Sigmoid colon (tissue), 7 donors: ENCODE results near the gene ARHGDIA. TPM values are rescaled to one million over a fixed set of nuclear protein-coding genes. Genes with fewer than 3 reads are reported as not detected.

Experiments
- DNase-seq: peaks from one replicate; pipeline ENCODE4 v3.0.0-alpha.2; 2019
- H3K27ac ChIP-seq, 4 donors: fragments of 200-600 bp; sonication (generic); one replicate each; pipeline ENCODE4 v1.5.1; 2016 to 2019; ENCODE audit warnings: mild to moderate bottlenecking in 1 of 4
- H3K27me3 ChIP-seq, 3 donors: fragments of 200-600 bp; sonication (generic); one replicate each; pipeline ENCODE4 v1.5.1; 2019; ENCODE audit warnings: mild to moderate bottlenecking in 1 of 3
- H3K36me3 ChIP-seq, 4 donors: fragments of 200-600 bp; sonication (generic); one replicate each; pipeline ENCODE4 v1.5.1; 2016 to 2019
- H3K4me1 ChIP-seq, 4 donors: fragments of 200-600 bp; sonication (generic); one replicate each; pipeline ENCODE4 v1.5.1; 2017 to 2019
- H3K4me3 ChIP-seq, 4 donors: fragments of 200-600 bp; sonication (generic); one replicate each; pipeline ENCODE4 v1.5.1; 2017 to 2019; ENCODE audit warnings: mild to moderate bottlenecking in 2 of 4, moderate library complexity in 1 of 4
- H3K9me3 ChIP-seq, 4 donors: fragments of 200-600 bp in 3 of 4; sonication (generic) in 3 of 4; one replicate each; pipeline versions ENCODE4 v1.5.1 to v1.6.1; 2013 to 2019
- CTCF ChIP-seq, 4 experiments: fragments of 450-650 bp in 3 of 4; fragments of 200-600 bp in 1 of 4; IDR thresholded peaks; one replicate each; pipeline ENCODE4 v1.5.1; 2016 to 2019; ENCODE audit warnings: antibody characterized with exemption in 4 of 4, mild to moderate bottlenecking in 3 of 4, moderate library complexity in 2 of 4
- EP300 ChIP-seq, 4 donors: sonication (generic); formaldehyde crosslinking; IDR thresholded peaks; one replicate each; pipeline ENCODE4 v1.6.1; 2017; ENCODE audit warnings: antibody characterized with exemption in 4 of 4
- POLR2A ChIP-seq, 2 donors: fragments of 450-650 bp; IDR thresholded peaks; one replicate each; pipeline ENCODE4 v1.6.1; 2016; ENCODE audit warnings: antibody characterized with exemption in 2 of 2, mild to moderate bottlenecking in 2 of 2, moderate library complexity in 2 of 2
- POLR2AphosphoS5 ChIP-seq, 4 donors: sonication (generic); formaldehyde crosslinking; IDR thresholded peaks; one replicate each; pipeline ENCODE4 v1.6.1; 2017; ENCODE audit warnings: antibody characterized with exemption in 4 of 4
- WGBS, 2 donors: extraction: QIAGEN DNeasy Blood & Tissue Kit; methylation state at CpG; one replicate each; pipeline ENCODE4 v1.1.7; 2013; 5-methylcytosine and 5-hydroxymethylcytosine counted together
- intact Hi-C: fragments of 100-400 bp; cut with DNase I; formaldehyde crosslinking; loops from one replicate; pipeline ENCODE4 v1.15.1; 2023
- polyA plus RNA-seq, 3 donors: library from polyadenylated mRNA; stranded (reverse); fragments of 200-250 nt; gene quantifications; one replicate each; pipeline ENCODE4 v1.2.3, GENCODE V29; 2013
- total RNA-seq, 4 donors: library from RNA; depleted of rRNA; stranded (reverse); fragments of >200 nt; gene quantifications; one replicate each; pipeline ENCODE4 v1.1.0, GENCODE V29; 2016
- donor health status: healthy with polysubstance abuse.
- donor health status: Bipolar disorder and iron deficiency.
- donor health status: healthy.

The ARHGDIA gene
- total and polyA plus RNA-seq, 7 donors = 67.0 to 452 (median 99.5) TPM

DNA sequence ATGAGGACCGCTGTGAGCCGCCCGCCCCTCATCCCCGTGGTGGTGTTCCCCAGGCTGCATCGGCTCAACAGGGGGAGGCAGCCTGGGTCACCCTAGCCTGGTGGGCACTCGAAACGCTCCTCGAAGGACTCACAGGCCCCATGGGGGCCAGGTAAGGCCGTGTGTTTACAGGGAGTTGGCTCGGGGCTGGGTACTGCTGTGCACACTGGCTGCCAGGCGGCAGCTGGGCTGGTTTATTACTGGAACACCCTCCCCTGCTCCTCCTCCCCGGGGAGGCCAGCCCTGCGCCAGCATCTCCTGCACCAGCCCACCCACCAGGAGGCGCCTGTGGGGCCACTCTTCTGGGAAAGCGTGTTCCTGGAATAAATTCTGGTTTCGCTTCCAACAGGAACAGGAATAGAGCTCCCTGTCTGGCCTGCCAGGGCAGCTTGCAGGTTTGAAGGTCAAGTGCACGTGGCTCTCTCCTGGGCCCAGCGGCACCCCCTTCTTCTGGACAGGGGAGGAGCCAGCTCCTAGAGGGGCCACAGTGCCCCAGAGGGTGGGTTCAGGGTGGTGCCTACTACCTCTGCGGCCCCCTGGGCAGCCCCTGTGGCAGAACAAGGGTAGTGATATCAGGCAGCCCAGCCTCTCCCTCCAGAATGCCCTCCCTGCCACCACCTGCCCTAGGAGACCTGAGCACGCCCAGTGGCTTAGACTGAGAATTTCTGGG, 49.4 kb downstream of the ARHGDIA start:
- peak; percentile 93 for DNase-seq
- peak overlapping the region; percentile 83 to 88 (median 86) for H3K27ac ChIP-seq
- peaks cover 0 to 19% (median 9%) of the 10 kb centered on the region in 3 donors for H3K27me3 ChIP-seq
- H3K36me3 ChIP-seq = peaks cover 0 to 23% (median 15%) of the 10 kb centered on the region in 4 donors
- no peaks in the 10 kb centered on the region for H3K9me3 ChIP-seq
- H3K4me1 ChIP-seq = peaks cover 0 to 18% (median 18%) of the 10 kb centered on the region in 4 donors
- 15 to 55% methylated on average over 20 of the region's 20 CpGs for WGBS, 2 donors
- TF ChIP-seq EP300 (IDR thresholded peaks at IDR 0.05) (peak in 2 of 4 donors; percentile 16 to 45), POLR2A (IDR thresholded peaks at IDR 0.05) (no peak), POLR2AphosphoS5 (IDR thresholded peaks at IDR 0.05) (peak in 3 of 4 donors; percentile 46 to 75 (median 55)), CTCF (IDR thresholded peaks at IDR 0.05) (peak; percentile 17 to 63 (median 50))
- no peak overlapping the region for H3K4me3 ChIP-seq
- intact Hi-C loops = loop anchor here (5.0 kb wide), 1 partner anchor 41 kb away; the partner anchor contains the start of gene P4HB

- intact Hi-C loops = loop anchor here (5.0 kb wide), 1 partner anchor 41 kb away; the partner anchor contains the start of gene P4HB
- no peak for DNase-seq
- 82 to 89% methylated on average over 8 of the region's 8 CpGs for WGBS, 2 donors
- Histone ChIP-seq H3K4me3 (no peak overlapping the region), H3K27me3 (peaks cover 0 to 25% (median 9%) of the 10 kb centered on the region in 3 donors), H3K9me3 (no peaks in the 10 kb centered on the region), H3K4me1 (peaks cover 0 to 18% (median 18%) of the 10 kb centered on the region in 4 donors), H3K27ac (peak overlapping the region; percentile 83 to 88 (median 86)), H3K36me3 (peaks cover 0 to 23% (median 15%) of the 10 kb centered on the region in 4 donors)
- TF ChIP-seq POLR2A (IDR thresholded peaks at IDR 0.05) = no peak
- TF ChIP-seq CTCF (IDR thresholded peaks at IDR 0.05) = no peak
- TF ChIP-seq POLR2AphosphoS5 (IDR thresholded peaks at IDR 0.05) = no peak
- TF ChIP-seq EP300 (IDR thresholded peaks at IDR 0.05) = no peak
Measured at GRCh38 chr17:81821147-81821546, 50.0 kb downstream of the ARHGDIA start.

GRCh38 chr17:81819708-81820107, 51.4 kb downstream of the ARHGDIA start:
- peaks cover 0 to 22% (median 14%) of the 10 kb centered on the region in 4 donors for H3K36me3 ChIP-seq
- DNase-seq = no peak
- peaks cover 0 to 18% (median 18%) of the 10 kb centered on the region in 4 donors for H3K4me1 ChIP-seq
- H3K9me3 ChIP-seq = no peaks in the 10 kb centered on the region
- 45 to 64% methylated on average over 13 of the region's 13 CpGs for WGBS, 2 donors
- no peak for TF ChIP-seq POLR2AphosphoS5 (IDR thresholded peaks at IDR 0.05)
- TF ChIP-seq CTCF (IDR thresholded peaks at IDR 0.05) = no peak
- TF ChIP-seq EP300 (IDR thresholded peaks at IDR 0.05) = no peak
- no peak for TF ChIP-seq POLR2A (IDR thresholded peaks at IDR 0.05)
- H3K27me3 ChIP-seq = peaks cover 0 to 35% (median 9%) of the 10 kb centered on the region in 3 donors
- H3K4me3 ChIP-seq = no peak overlapping the region
- intact Hi-C loops = loop anchor here (5.0 kb wide), 1 partner anchor 43 kb away; the partner anchor contains the start of gene P4HB
- H3K27ac ChIP-seq = no peak overlapping the region

DNA sequence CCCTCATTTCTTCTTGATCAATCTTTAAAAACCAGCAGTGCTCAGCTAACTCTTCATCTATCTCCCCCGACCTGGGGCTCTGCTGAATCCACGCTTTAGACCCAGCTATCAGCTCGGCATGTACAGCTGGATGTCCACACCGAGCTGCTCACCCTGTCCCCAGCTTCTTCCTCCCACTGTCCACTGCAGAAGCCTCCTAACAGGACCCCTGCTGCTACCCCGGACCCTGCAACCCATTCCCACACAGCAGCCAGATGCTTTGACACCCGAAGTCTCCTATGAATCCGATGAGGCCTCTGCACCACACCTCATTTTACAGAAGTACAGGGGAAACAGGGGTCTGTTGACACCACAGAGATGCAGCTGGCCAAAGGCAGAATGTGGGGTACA, 53.4 kb downstream of the ARHGDIA start:
- H3K36me3 ChIP-seq = peaks cover 0 to 3% (median 1%) of the 10 kb centered on the region in 4 donors
- no peaks in the 10 kb centered on the region for H3K9me3 ChIP-seq
- H3K4me1 ChIP-seq = peaks cover 0 to 18% (median 16%) of the 10 kb centered on the region in 4 donors
- TF ChIP-seq POLR2AphosphoS5 (IDR thresholded peaks at IDR 0.05) (no peak), POLR2A (IDR thresholded peaks at IDR 0.05) (no peak), CTCF (IDR thresholded peaks at IDR 0.05) (no peak), EP300 (IDR thresholded peaks at IDR 0.05) (no peak)
- no peak overlapping the region for H3K4me3 ChIP-seq
- intact Hi-C loops = no loop called here
- 67 to 76% methylated on average over 7 of the region's 7 CpGs for WGBS, 2 donors
- H3K27ac ChIP-seq = no peak overlapping the region
- H3K27me3 ChIP-seq = peaks cover 0 to 41% (median 9%) of the 10 kb centered on the region in 3 donors
- no peak for DNase-seq

Other genes with a start within 250 kb of the ARHGDIA start
Only the 30 nearest of the 31 such genes appear.
- gene TSPAN10, start 234.1 kb downstream of the ARHGDIA start, total RNA-seq = 1 to 10 TPM in 1 of 4 donors, under 1 TPM in 3; 0.36 to 1.7 (median 0.67) TPM
- gene TSPAN10, start 234.1 kb downstream of the ARHGDIA start, polyA plus RNA-seq = under 1 TPM; 0.46 to 0.76 (median 0.60) TPM
- 1 to 10 TPM in 1 of 4 donors, not detected in 3; 3.7 TPM for gene PDE6G, start 214.8 kb downstream of the ARHGDIA start, total RNA-seq
- 1 to 10 TPM in 2 of 3 donors, not detected in 1; 2.3 to 4.4 TPM for gene PDE6G, start 214.8 kb downstream of the ARHGDIA start, polyA plus RNA-seq
- 10 to 100 TPM; 14.4 to 36.2 (median 26.8) TPM for gene OXLD1, start 204.7 kb downstream of the ARHGDIA start, total RNA-seq
- 10 to 100 TPM; 40.8 to 57.5 (median 54.1) TPM for gene OXLD1, start 204.7 kb downstream of the ARHGDIA start, polyA plus RNA-seq
- 10 to 100 TPM in 1 of 4 donors, 1 to 10 TPM in 3; 5.5 to 10.7 (median 9.0) TPM for gene CCDC137, start 204.6 kb downstream of the ARHGDIA start, total RNA-seq
- gene CCDC137, start 204.6 kb downstream of the ARHGDIA start, polyA plus RNA-seq = 10 to 100 TPM in 2 of 3 donors, 1 to 10 TPM in 1; 9.0 to 31.1 (median 13.4) TPM
- gene ARL16, start 187.5 kb downstream of the ARHGDIA start, total RNA-seq = 10 to 100 TPM; 27.7 to 51.7 (median 47.7) TPM
- gene ARL16, start 187.5 kb downstream of the ARHGDIA start, polyA plus RNA-seq = 10 to 100 TPM; 24.5 to 42.3 (median 36.6) TPM
- gene HGS, start 187.3 kb downstream of the ARHGDIA start, total RNA-seq = 100 to 1,000 TPM in 1 of 4 donors, 10 to 100 TPM in 3; 36.7 to 143 (median 42.5) TPM
- 100 to 1,000 TPM in 1 of 3 donors, 10 to 100 TPM in 2; 52.9 to 111 (median 87.7) TPM for gene HGS, start 187.3 kb downstream of the ARHGDIA start, polyA plus RNA-seq
- 10 to 100 TPM; 31.0 to 56.4 (median 39.5) TPM for gene MRPL12, start 168.0 kb downstream of the ARHGDIA start, total RNA-seq
- 100 to 1,000 TPM; 204 to 258 (median 237) TPM for gene MRPL12, start 168.0 kb downstream of the ARHGDIA start, polyA plus RNA-seq
- gene SLC25A10, start 159.1 kb downstream of the ARHGDIA start, total RNA-seq = 1 to 10 TPM in 3 of 4 donors, under 1 TPM in 1; 0.99 to 7.1 (median 3.7) TPM
- 10 to 100 TPM; 59.5 to 63.2 (median 60.6) TPM for gene SLC25A10, start 159.1 kb downstream of the ARHGDIA start, polyA plus RNA-seq
- gene GCGR, start 67.2 kb downstream of the ARHGDIA start, total RNA-seq = 1 to 10 TPM in 2 of 4 donors, under 1 TPM in 2; 0.27 to 1.4 (median 0.72) TPM
- under 1 TPM in 1 of 3 donors, not detected in 2; 0.96 TPM for gene GCGR, start 67.2 kb downstream of the ARHGDIA start, polyA plus RNA-seq
- gene MCRIP1, start 38.0 kb downstream of the ARHGDIA start, total RNA-seq = 100 to 1,000 TPM; 116 to 129 (median 122) TPM
- 10 to 100 TPM; 37.0 to 82.9 (median 78.0) TPM for gene MCRIP1, start 38.0 kb downstream of the ARHGDIA start, polyA plus RNA-seq
- gene PPP1R27, start 36.3 kb downstream of the ARHGDIA start, total RNA-seq = not detected
- gene PPP1R27, start 36.3 kb downstream of the ARHGDIA start, polyA plus RNA-seq = under 1 TPM in 1 of 3 donors, not detected in 2; 0.50 TPM
- 100 to 1,000 TPM; 201 to 338 (median 268) TPM for gene P4HB, start 10.8 kb downstream of the ARHGDIA start, total RNA-seq
- 100 to 1,000 TPM; 153 to 750 (median 227) TPM for gene P4HB, start 10.8 kb downstream of the ARHGDIA start, polyA plus RNA-seq
- gene ALYREF, start 20.2 kb upstream of the ARHGDIA start, total RNA-seq = 10 to 100 TPM; 39.2 to 44.0 (median 42.6) TPM
- 10 to 100 TPM; 30.6 to 91.4 (median 35.4) TPM for gene ALYREF, start 20.2 kb upstream of the ARHGDIA start, polyA plus RNA-seq
- gene ANAPC11, start 20.4 kb upstream of the ARHGDIA start, total RNA-seq = 100 to 1,000 TPM in 3 of 4 donors, 10 to 100 TPM in 1; 93.3 to 185 (median 158) TPM
- 100 to 1,000 TPM; 198 to 203 (median 202) TPM for gene ANAPC11, start 20.4 kb upstream of the ARHGDIA start, polyA plus RNA-seq
- gene NPB, start 30.9 kb upstream of the ARHGDIA start, total RNA-seq = 1 to 10 TPM in 1 of 4 donors, under 1 TPM in 2, not detected in 1; 0.27 to 1.8 (median 0.71) TPM
- under 1 TPM in 1 of 3 donors, not detected in 2; 0.87 TPM for gene NPB, start 30.9 kb upstream of the ARHGDIA start, polyA plus RNA-seq
- 10 to 100 TPM; 11.4 to 24.6 (median 19.3) TPM for gene PCYT2, start 40.1 kb upstream of the ARHGDIA start, total RNA-seq
- 10 to 100 TPM; 21.6 to 86.4 (median 40.7) TPM for gene PCYT2, start 40.1 kb upstream of the ARHGDIA start, polyA plus RNA-seq
- 10 to 100 TPM; 11.4 to 31.6 (median 14.1) TPM for gene SIRT7, start 46.8 kb upstream of the ARHGDIA start, total RNA-seq
- gene SIRT7, start 46.8 kb upstream of the ARHGDIA start, polyA plus RNA-seq = 10 to 100 TPM; 28.8 to 62.2 (median 39.1) TPM
- 10 to 100 TPM; 16.4 to 21.9 (median 17.0) TPM for gene MAFG, start 56.4 kb upstream of the ARHGDIA start, total RNA-seq
- 10 to 100 TPM in 1 of 3 donors, 1 to 10 TPM in 2; 8.8 to 21.9 (median 9.0) TPM for gene MAFG, start 56.4 kb upstream of the ARHGDIA start, polyA plus RNA-seq
- gene PYCR1, start 66.0 kb upstream of the ARHGDIA start, total RNA-seq = 1 to 10 TPM; 1.1 to 9.1 (median 2.8) TPM
- 10 to 100 TPM; 34.2 to 64.9 (median 49.7) TPM for gene PYCR1, start 66.0 kb upstream of the ARHGDIA start, polyA plus RNA-seq
- not detected for gene MYADML2, start 75.9 kb upstream of the ARHGDIA start, total RNA-seq
- not detected for gene MYADML2, start 75.9 kb upstream of the ARHGDIA start, polyA plus RNA-seq
- not detected for gene NOTUM, start 89.8 kb upstream of the ARHGDIA start, total RNA-seq
- gene NOTUM, start 89.8 kb upstream of the ARHGDIA start, polyA plus RNA-seq = under 1 TPM in 1 of 3 donors, not detected in 2; 0.22 TPM
- gene ASPSCR1, start 106.3 kb upstream of the ARHGDIA start, total RNA-seq = 10 to 100 TPM in 3 of 4 donors, 1 to 10 TPM in 1; 9.3 to 27.7 (median 19.3) TPM
- 10 to 100 TPM; 23.4 to 35.9 (median 25.8) TPM for gene ASPSCR1, start 106.3 kb upstream of the ARHGDIA start, polyA plus RNA-seq
- gene CENPX, start 151.5 kb upstream of the ARHGDIA start, total RNA-seq = 100 to 1,000 TPM in 3 of 4 donors, 10 to 100 TPM in 1; 78.4 to 164 (median 124) TPM
- 100 to 1,000 TPM; 249 to 273 (median 258) TPM for gene CENPX, start 151.5 kb upstream of the ARHGDIA start, polyA plus RNA-seq
- 1 to 10 TPM; 5.3 to 8.8 (median 6.9) TPM for gene LRRC45, start 152.0 kb upstream of the ARHGDIA start, total RNA-seq
- 10 to 100 TPM in 1 of 3 donors, 1 to 10 TPM in 2; 6.6 to 28.6 (median 6.7) TPM for gene LRRC45, start 152.0 kb upstream of the ARHGDIA start, polyA plus RNA-seq
- 1 to 10 TPM in 3 of 4 donors, under 1 TPM in 1; 0.99 to 6.1 (median 2.8) TPM for gene RAC3, start 160.3 kb upstream of the ARHGDIA start, total RNA-seq
- 10 to 100 TPM in 1 of 3 donors, 1 to 10 TPM in 1, under 1 TPM in 1; 0.60 to 11.8 (median 2.8) TPM for gene RAC3, start 160.3 kb upstream of the ARHGDIA start, polyA plus RNA-seq
- gene DCXR, start 166.4 kb upstream of the ARHGDIA start, total RNA-seq = 10 to 100 TPM; 44.3 to 94.8 (median 86.3) TPM
- 100 to 1,000 TPM; 130 to 163 (median 147) TPM for gene DCXR, start 166.4 kb upstream of the ARHGDIA start, polyA plus RNA-seq
- 10 to 100 TPM; 31.7 to 37.4 (median 33.7) TPM for gene RFNG, start 180.5 kb upstream of the ARHGDIA start, total RNA-seq
- gene RFNG, start 180.5 kb upstream of the ARHGDIA start, polyA plus RNA-seq = 10 to 100 TPM; 13.6 to 38.6 (median 23.4) TPM
- gene GPS1, start 180.6 kb upstream of the ARHGDIA start, total RNA-seq = 10 to 100 TPM; 64.6 to 75.4 (median 69.8) TPM
- 10 to 100 TPM; 67.3 to 83.6 (median 69.1) TPM for gene GPS1, start 180.6 kb upstream of the ARHGDIA start, polyA plus RNA-seq
- gene DUS1L, start 194.5 kb upstream of the ARHGDIA start, total RNA-seq = 10 to 100 TPM; 31.3 to 71.0 (median 54.2) TPM
- gene DUS1L, start 194.5 kb upstream of the ARHGDIA start, polyA plus RNA-seq = 100 to 1,000 TPM in 1 of 3 donors, 10 to 100 TPM in 2; 68.5 to 119 (median 84.2) TPM
- 10 to 100 TPM; 12.7 to 44.2 (median 19.0) TPM for gene FASN, start 226.9 kb upstream of the ARHGDIA start, total RNA-seq
- 100 to 1,000 TPM in 1 of 3 donors, 10 to 100 TPM in 2; 14.4 to 152 (median 15.3) TPM for gene FASN, start 226.9 kb upstream of the ARHGDIA start, polyA plus RNA-seq